H9 (cell line): ENCODE data around the gene PITX3. TPM values are rescaled to one million over a fixed set of nuclear protein-coding genes. Genes with fewer than 3 reads are reported as not detected.

Experiments used
- DNase-seq: peaks from one replicate; pipeline ENCODE4 v3.0.0-alpha.2; 2017
- H2AFZ ChIP-seq: one replicate; pipeline ENCODE4 v1.6.1; 2013; ENCODE audit warnings: mild to moderate bottlenecking, low read length, control low read depth, moderate library complexity
- H2AK5ac ChIP-seq: 2 replicates; pipeline ENCODE4 v1.6.1; 2013; ENCODE audit warnings: low read length, control low read depth, mixed read lengths; ENCODE audit not compliant: insufficient read length
- H2BK120ac ChIP-seq: one replicate; pipeline ENCODE4 v1.6.1; 2013; ENCODE audit warnings: low read depth, mild to moderate bottlenecking, low read length, control low read depth, inconsistent platforms; ENCODE audit not compliant: poor library complexity, severe bottlenecking
- H2BK12ac ChIP-seq: 2 replicates; pipeline ENCODE4 v1.6.1; 2013; ENCODE audit warnings: low read length, control low read depth, mixed read lengths, low read depth; ENCODE audit not compliant: insufficient read length
- H2BK15ac ChIP-seq: 2 replicates; pipeline ENCODE4 v1.6.1; 2013; ENCODE audit warnings: low read depth, low read length, control low read depth
- H2BK20ac ChIP-seq: one replicate; pipeline ENCODE4 v1.6.1; 2013; ENCODE audit warnings: low read depth, mild to moderate bottlenecking, low read length, control low read depth, inconsistent platforms; ENCODE audit not compliant: poor library complexity, severe bottlenecking
- H2BK5ac ChIP-seq: 2 replicates; pipeline ENCODE4 v1.6.1; 2013; ENCODE audit warnings: low read length, control low read depth, mixed read lengths; ENCODE audit not compliant: insufficient read length
- H3K14ac ChIP-seq: 2 replicates; pipeline ENCODE4 v1.6.1; 2013; ENCODE audit warnings: low read length, control low read depth; ENCODE audit not compliant: insufficient read depth
- H3K18ac ChIP-seq: 2 replicates; pipeline ENCODE4 v1.6.1; 2013; ENCODE audit warnings: low read depth, mild to moderate bottlenecking, mixed read lengths, low read length, control low read depth; ENCODE audit not compliant: insufficient read length
- H3K23ac ChIP-seq: 2 replicates; pipeline ENCODE4 v1.6.1; 2013; ENCODE audit warnings: low read length, control low read depth, mixed read lengths, low read depth; ENCODE audit not compliant: insufficient read length
- H3K23me2 ChIP-seq: 2 replicates; pipeline ENCODE4 v1.6.1; 2013; ENCODE audit warnings: low read depth, mild to moderate bottlenecking, mixed read lengths, low read length, control low read depth; ENCODE audit not compliant: insufficient read length, poor library complexity, severe bottlenecking
- H3K27ac ChIP-seq: 2 replicates; pipeline ENCODE4 v1.5.1; 2013; ENCODE audit warnings: low read length, control low read depth, mixed read lengths, low read depth; ENCODE audit not compliant: insufficient read length
- H3K27me3 ChIP-seq: 2 replicates; pipeline ENCODE4 v1.6.1; 2013; ENCODE audit warnings: low read length, control low read depth, inconsistent platforms; ENCODE audit not compliant: insufficient read depth
- H3K4ac ChIP-seq: 2 replicates; pipeline ENCODE4 v1.6.1; 2013; ENCODE audit warnings: low read depth, mild to moderate bottlenecking, control low read depth, inconsistent platforms, low read length, moderate library complexity
- H3K4me1 ChIP-seq: 2 replicates; pipeline ENCODE4 v1.6.1; 2013; ENCODE audit warnings: low read length, control low read depth, inconsistent platforms; ENCODE audit not compliant: insufficient read depth
- H3K4me2 ChIP-seq: 2 replicates; pipeline ENCODE4 v1.6.1; 2013; ENCODE audit warnings: low read length, control low read depth, mixed read lengths; ENCODE audit not compliant: insufficient read length, insufficient read depth
- H3K56ac ChIP-seq: 2 replicates; pipeline ENCODE4 v1.6.1; 2013; ENCODE audit warnings: low read depth, mild to moderate bottlenecking, mixed read lengths, low read length, control low read depth; ENCODE audit not compliant: insufficient read length
- H3K79me1 ChIP-seq: 2 replicates; pipeline ENCODE4 v1.6.1; 2013; ENCODE audit warnings: low read depth, mild to moderate bottlenecking, moderate library complexity, low read length, control low read depth, inconsistent platforms; ENCODE audit not compliant: insufficient read depth, poor library complexity, severe bottlenecking
- H3K79me2 ChIP-seq: 2 replicates; pipeline ENCODE4 v1.6.1; 2013; ENCODE audit warnings: low read length, control low read depth, inconsistent platforms; ENCODE audit not compliant: insufficient read depth
- H3K9ac ChIP-seq: 2 replicates; pipeline ENCODE4 v1.6.1; 2013; ENCODE audit warnings: low read length, control low read depth, mixed read lengths; ENCODE audit not compliant: insufficient read length; ENCODE audit errors: extremely low read depth
- H3K9me3 ChIP-seq: one replicate; pipeline ENCODE4 v1.6.1; 2013; ENCODE audit warnings: low read depth, low read length, inconsistent platforms; ENCODE audit not compliant: control insufficient read depth
- H3T11ph ChIP-seq: one replicate; pipeline ENCODE4 v1.6.1; 2013; ENCODE audit warnings: mild to moderate bottlenecking, low read length, control low read depth, inconsistent platforms
- H4K20me1 ChIP-seq: one replicate; pipeline ENCODE4 v1.6.1; 2013; ENCODE audit not compliant: control insufficient read depth, insufficient read length, insufficient read depth
- H4K5ac ChIP-seq: 2 replicates; pipeline ENCODE4 v1.6.1; 2013; ENCODE audit warnings: low read depth, mild to moderate bottlenecking, mixed read lengths, low read length, control low read depth; ENCODE audit not compliant: insufficient read length
- H4K8ac ChIP-seq: replicated peaks from 2 replicates; pipeline ENCODE4 v1.6.1; 2013; ENCODE audit warnings: low read length, control low read depth, mixed read lengths, low read depth; ENCODE audit not compliant: insufficient read length
- H4K91ac ChIP-seq: 2 replicates; pipeline ENCODE4 v1.6.1; 2013; ENCODE audit warnings: low read depth, mild to moderate bottlenecking, moderate library complexity, mixed read lengths, low read length, control low read depth; ENCODE audit not compliant: insufficient read length
- H3K27ac Mint-ChIP-seq, 3 experiments: 2 replicates in 2 of 3; 3 replicates in 1 of 3; pipeline ENCODE4 v1.8.0; 2020 to 2021; ENCODE audit warnings: mixed read lengths in 3 of 3, mild to moderate bottlenecking in 1 of 3, moderate library complexity in 1 of 3
- H3K27me3 Mint-ChIP-seq: 2 replicates; pipeline ENCODE4 v1.8.0; 2021; ENCODE audit warnings: low read depth, mild to moderate bottlenecking, moderate library complexity, mixed read lengths
- H3K36me3 Mint-ChIP-seq, 3 experiments: 2 replicates in 2 of 3; 3 replicates in 1 of 3; pipeline ENCODE4 v1.8.0; 2020 to 2021; ENCODE audit warnings: low read depth in 3 of 3, mixed read lengths in 3 of 3; ENCODE audit not compliant: insufficient read depth in 1 of 3
- H3K4me1 Mint-ChIP-seq, 2 experiments: 2 replicates each; pipeline ENCODE4 v1.8.0; 2020; ENCODE audit warnings: mixed read lengths in 2 of 2
- H3K4me3 Mint-ChIP-seq, 2 experiments: 2 replicates in 1 of 2; 3 replicates in 1 of 2; pipeline ENCODE4 v1.8.0; 2020 to 2021; ENCODE audit warnings: mild to moderate bottlenecking in 2 of 2, mixed read lengths in 2 of 2, moderate library complexity in 1 of 2
- H3K9me3 Mint-ChIP-seq, 2 experiments: 2 replicates in 1 of 2; 3 replicates in 1 of 2; pipeline ENCODE4 v1.8.0; 2020; ENCODE audit warnings: mild to moderate bottlenecking in 2 of 2, mixed read lengths in 2 of 2, moderate library complexity in 1 of 2
- WGBS: extraction: QIAGEN DNeasy Blood & Tissue Kit; methylation state at CpG from one replicate; pipeline ENCODE4 v1.1.7; 2013; ENCODE audit warnings: missing lambda C conversion rate, low lambda C conversion rate, mixed read lengths; ENCODE audit not compliant: insufficient read length; ENCODE audit errors: extremely low coverage; 5-methylcytosine and 5-hydroxymethylcytosine counted together
- total RNA-seq: library from RNA; stranded (reverse); gene quantifications from 2 replicates; pipeline ENCODE4 v1.2.1, GENCODE V29; 2021
- TF ChIP-seq, protein P1 (sequence below): fragments of 200-600 bp; sonication (generic); conservative IDR thresholded peaks from 3 replicates; pipeline ENCODE4 v1.8.0; 2021; ENCODE audit warnings: antibody characterized with exemption, mild to moderate bottlenecking

PITX3 gene
- total RNA-seq, 1 experiment from 2014 or later, result not detected

DNA sequence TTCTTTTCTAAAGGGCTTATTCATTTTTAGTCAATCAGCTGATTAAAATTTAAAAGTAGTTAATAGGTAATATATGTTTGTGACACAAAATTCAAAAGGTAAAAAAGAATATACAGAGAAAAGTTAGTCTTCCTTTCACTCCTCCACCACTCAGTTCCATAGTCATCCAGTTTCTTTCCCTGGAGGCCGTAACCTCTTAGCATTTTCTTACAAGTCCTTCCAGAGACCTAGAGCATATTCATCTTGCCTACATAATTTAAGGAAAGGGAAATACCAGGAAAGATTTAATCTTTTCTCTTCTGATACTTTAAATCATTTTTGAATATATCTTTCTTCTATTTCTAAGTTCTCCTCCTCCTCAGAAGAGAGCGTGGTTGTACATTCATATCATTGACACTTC, 14.1 kb upstream of the PITX3 start:
- no peaks in the 10 kb centered on the region for H3K27me3 Mint-ChIP-seq
- Histone ChIP-seq H2BK120ac (no peak overlapping the region), H2BK15ac (no peak overlapping the region), H3K14ac (no peak overlapping the region), H3K23ac (no peak overlapping the region), H4K5ac (no peak overlapping the region), H4K20me1 (no peaks in the 10 kb centered on the region), H2AK5ac (no peak overlapping the region), H4K91ac (no peak overlapping the region), H3K23me2 (no peaks in the 10 kb centered on the region), H3T11ph (no peak overlapping the region), H2BK20ac (no peak overlapping the region), H3K4me2 (no peak overlapping the region), H3K18ac (no peak overlapping the region), H3K27ac (no peak overlapping the region), H2BK12ac (no peak overlapping the region), H3K4me1 (no peaks in the 10 kb centered on the region), H3K56ac (no peak overlapping the region), H3K9ac (no peak overlapping the region), H3K27me3 (no peaks in the 10 kb centered on the region), H2BK5ac (no peak overlapping the region), H4K8ac (no peak overlapping the region), H3K9me3 (no peaks in the 10 kb centered on the region), H3K79me2 (no peaks in the 10 kb centered on the region; the same call in 1 of the 2 replicates), H3K79me1 (peaks cover 3% of the 10 kb centered on the region), H2AFZ (no peak overlapping the region), H3K4ac (no peak overlapping the region)
- H3K9me3 Mint-ChIP-seq, result no peaks in the 10 kb centered on the region
- peaks cover 0 to 8% (median 8%) of the 10 kb centered on the region in 3 experiments; a peak in 5 of 7 replicates for H3K36me3 Mint-ChIP-seq
- TF ChIP-seq, protein P1, sequence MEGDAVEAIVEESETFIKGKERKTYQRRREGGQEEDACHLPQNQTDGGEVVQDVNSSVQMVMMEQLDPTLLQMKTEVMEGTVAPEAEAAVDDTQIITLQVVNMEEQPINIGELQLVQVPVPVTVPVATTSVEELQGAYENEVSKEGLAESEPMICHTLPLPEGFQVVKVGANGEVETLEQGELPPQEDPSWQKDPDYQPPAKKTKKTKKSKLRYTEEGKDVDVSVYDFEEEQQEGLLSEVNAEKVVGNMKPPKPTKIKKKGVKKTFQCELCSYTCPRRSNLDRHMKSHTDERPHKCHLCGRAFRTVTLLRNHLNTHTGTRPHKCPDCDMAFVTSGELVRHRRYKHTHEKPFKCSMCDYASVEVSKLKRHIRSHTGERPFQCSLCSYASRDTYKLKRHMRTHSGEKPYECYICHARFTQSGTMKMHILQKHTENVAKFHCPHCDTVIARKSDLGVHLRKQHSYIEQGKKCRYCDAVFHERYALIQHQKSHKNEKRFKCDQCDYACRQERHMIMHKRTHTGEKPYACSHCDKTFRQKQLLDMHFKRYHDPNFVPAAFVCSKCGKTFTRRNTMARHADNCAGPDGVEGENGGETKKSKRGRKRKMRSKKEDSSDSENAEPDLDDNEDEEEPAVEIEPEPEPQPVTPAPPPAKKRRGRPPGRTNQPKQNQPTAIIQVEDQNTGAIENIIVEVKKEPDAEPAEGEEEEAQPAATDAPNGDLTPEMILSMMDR, result no peak
- no CpG with 5 or more reads among the region's 2 CpGs for WGBS
- DNase-seq, result no peak
- no peaks in the 10 kb centered on the region for H3K4me1 Mint-ChIP-seq
- no peak overlapping the region for H3K4me3 Mint-ChIP-seq
- H3K27ac Mint-ChIP-seq, result no peak overlapping the region
